Eye (tissue), 1 donor: ENCODE data around the gene FBXO39.
"Not testable (repeated sequence)": the region's sequence is repeated elsewhere in the genome, so short reads cannot be mapped to it uniquely, and the experiment has no call there.

Experiments
- DNase-seq: peaks from one replicate; pipeline ENCODE4 v3.0.0-alpha.2; 2015

The FBXO39 gene

GRCh38 chr17:6775871-6776405, at the start of gene FBXO39:
Gene FBXO39, plus strand, starts transcription at chr17:6776215. Its CDS starts 3,654 bp downstream, at chr17:6779869.
- peak; percentile 17 for DNase-seq

DNA sequence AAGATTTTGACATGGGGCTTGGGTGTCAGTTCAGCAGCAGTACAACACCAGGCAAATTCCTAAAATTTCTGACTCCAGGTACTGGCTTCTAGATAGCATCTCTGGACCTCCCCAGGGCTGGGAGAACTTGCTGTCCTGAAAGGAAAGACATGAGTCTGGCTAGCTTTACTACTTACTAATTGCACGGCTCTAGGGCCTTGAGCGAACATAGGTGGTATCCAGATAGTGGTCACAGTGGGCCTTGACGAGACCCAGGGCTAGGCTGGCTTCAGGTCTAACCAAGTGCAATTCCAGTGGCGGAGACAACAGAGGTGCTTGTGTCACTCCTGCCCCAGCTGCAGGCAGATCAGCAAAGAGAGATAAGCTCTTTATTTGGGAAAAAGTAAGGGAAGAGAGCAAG, 46.5 kb upstream of the FBXO39 start:
- no peak for DNase-seq

- not testable (repeated sequence) for DNase-seq
These were observed 29.4 kb upstream of the FBXO39 start for GRCh38 chr17:6746665-6747064.

GRCh38 chr17:6748617-6749016, 27.4 kb upstream of the FBXO39 start:
- no peak for DNase-seq

DNA sequence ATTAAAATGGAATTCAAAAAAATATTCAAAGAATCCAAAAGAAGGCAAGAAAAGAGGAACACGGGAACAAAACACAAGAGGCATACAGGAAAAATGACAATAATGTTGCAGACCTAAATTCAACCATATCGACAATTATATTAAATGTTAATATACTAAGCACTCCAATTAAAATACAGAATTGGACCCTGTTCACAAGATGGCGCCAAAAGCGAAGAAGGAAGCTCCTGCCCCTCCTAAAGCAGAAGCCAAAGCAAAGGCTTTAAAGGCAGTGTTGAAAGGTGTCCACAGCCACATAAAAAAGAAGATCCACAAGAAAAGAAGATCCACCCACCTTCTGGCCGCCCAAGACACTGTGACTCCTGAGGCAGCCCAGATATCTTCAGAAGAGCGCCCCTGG, 26.5 kb upstream of the FBXO39 start:
- no peak for DNase-seq

GRCh38 chr17:6752068-6752909, 23.7 kb upstream of the FBXO39 start:
- DNase-seq = peak; percentile 47

GRCh38 chr17:6753006-6753445, 23.0 kb upstream of the FBXO39 start:
- DNase-seq = peak; percentile 64

GRCh38 chr17:6753546-6753945, 22.5 kb upstream of the FBXO39 start:
- peak; percentile 52 for DNase-seq

DNA sequence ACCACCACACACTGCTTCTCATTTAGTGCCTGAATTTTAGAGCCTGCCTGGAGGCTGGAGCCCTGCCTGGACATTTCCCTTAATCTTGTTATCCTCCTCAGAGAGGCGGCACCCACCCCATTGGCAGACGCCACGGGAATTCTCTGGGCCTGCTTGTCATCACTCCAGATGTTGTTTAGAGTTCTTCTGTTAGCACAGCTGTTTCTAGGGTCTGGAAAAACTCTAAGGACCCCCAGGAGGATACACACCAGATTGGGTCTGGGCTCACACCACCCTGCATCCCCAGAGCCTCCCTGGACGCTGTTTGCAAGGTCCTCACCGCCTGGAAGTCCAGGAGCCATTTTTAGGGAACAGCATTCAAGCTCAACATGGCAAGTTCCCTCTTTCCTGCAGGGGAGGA, 20.7 kb upstream of the FBXO39 start:
- DNase-seq = peak; percentile 16

- DNase-seq = no peak
These were observed 20.3 kb upstream of the FBXO39 start, which contains the start of gene XAF1 for GRCh38 chr17:6755731-6756184. Gene XAF1, plus strand, starts transcription at chr17:6756046. Its CDS starts 33 bp downstream, at chr17:6756079.

- no peak for DNase-seq
These were observed 19.5 kb upstream of the FBXO39 start for GRCh38 chr17:6756425-6757031.

DNA sequence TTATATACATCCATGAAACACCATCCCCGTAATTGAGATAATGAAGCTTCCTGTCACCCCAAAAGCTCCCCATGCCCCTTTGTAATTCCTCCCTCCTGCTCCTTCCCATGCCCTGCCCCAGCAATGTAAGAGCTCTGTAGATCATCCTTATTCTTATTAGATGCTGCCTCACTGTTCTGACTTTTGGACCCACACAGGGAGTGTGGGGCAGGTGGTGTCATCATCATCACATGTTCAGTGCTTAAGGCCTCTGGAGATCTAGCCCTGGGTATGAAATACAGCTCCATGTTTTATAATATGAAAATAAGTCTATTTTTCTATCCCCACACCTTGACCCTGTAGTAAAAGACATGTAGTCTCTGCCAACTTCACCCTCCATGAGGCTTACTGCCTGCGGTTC, 18.3 kb upstream of the FBXO39 start:
- DNase-seq = no peak

DNA sequence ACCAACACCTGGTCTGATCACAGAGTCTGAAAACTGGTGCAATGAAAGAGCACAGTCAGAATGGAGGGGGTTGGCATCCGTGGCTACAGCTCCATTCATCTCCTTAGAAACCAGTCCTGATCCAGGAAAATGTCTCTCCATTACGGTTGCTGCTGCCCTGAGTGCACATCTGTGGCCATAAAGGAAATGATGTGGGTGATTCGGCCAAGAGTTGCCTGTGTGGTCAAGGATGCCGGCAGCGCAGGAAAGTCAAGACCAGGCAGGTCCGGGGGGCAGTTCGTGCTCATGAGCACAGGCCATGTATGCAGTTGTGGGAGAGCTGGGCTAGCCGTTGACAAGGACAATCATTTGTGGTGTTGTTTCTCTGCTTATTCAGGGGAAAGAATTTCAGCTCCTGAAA, 14.2 kb upstream of the FBXO39 start:
- no peak for DNase-seq

- DNase-seq = no peak
These were observed 7.6 kb upstream of the FBXO39 start for GRCh38 chr17:6768447-6768846.

- no peak for DNase-seq
These were observed 4.0 kb upstream of the FBXO39 start for GRCh38 chr17:6772016-6772415.

DNA sequence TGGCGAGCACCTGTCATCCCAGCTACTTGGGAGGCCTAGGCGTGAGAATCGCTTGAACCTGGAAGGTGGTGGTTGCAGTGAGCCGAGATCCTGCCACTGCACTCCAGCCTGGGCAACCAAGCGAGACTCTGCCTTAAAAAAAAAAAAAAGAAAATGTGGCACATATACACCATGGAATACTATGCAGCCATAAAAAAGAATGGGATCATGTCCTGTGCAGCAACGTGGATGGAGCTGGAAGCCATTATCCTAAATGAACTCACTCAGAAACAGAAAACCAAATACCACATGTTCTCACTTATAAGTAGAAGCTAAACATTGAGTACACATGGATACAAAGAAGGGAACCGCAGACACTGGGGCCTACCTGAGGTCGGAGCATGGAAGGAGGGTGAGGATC, 1.1 kb upstream of the FBXO39 start:
- not testable (repeated sequence) for DNase-seq

DNA sequence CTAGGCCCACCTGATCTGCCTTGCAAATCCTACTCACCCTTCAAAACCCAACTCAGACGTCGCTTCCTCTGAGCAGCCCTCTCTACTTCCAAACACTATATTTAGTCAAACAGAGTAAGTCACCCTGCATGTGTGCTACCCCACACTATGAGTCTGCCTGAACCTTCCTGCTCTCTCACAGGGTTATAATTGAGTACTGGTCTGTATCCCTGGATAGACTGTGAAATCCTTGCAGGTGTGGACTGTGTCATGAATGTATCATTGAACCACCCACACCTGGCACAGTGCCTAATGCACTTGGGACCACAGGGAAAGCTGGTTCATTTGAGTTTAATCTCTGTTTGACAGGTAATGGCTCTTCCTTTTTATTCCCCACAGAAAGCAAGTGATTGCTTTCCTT, 3.4 kb downstream of the FBXO39 start:
- no peak for DNase-seq

DNA sequence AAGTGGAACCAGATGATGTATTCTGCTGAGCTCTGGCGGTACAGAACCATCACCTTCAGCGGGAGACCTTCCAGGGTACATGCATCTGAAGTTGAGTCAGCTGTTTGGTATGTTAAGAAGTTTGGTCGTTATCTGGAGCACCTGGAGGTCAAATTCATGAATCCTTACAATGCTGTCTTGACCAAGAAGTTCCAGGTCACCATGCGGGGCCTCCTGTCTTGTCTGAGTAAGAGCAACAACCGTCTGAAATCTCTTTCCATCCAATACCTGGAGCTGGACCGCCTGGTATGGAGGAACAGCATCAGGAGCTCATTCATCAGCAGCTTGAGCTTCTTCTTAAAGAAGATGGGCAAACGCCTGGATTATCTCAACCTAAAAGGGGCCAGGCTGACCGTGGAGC, 4.0 kb downstream of the FBXO39 start:
- DNase-seq = no peak

DNA sequence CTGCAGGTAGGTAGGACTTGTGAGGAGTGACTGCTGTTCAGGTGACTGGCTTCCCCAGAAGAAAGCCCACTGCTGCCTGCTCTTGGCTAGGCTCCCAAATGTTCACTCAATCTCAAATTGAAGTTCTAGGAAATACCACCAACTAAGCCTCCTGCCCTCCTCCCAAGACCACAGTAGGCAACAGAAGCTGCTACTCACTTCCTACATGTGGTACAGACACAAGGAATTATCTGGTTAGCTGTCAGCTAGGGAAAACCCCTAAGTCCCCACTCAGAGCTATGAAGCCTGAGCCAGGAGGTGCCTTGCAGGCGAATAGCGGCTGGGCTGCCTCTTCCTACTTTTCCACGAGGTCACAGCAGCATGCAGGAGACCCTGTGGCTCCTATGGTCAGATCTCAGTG, 4.9 kb downstream of the FBXO39 start:
- no peak for DNase-seq

GRCh38 chr17:6782244-6782643, 6.2 kb downstream of the FBXO39 start:
- no peak for DNase-seq

- DNase-seq = no peak
These were observed 10.6 kb downstream of the FBXO39 start for GRCh38 chr17:6786618-6787017.

- DNase-seq = no peak
These were observed 11.2 kb downstream of the FBXO39 start for GRCh38 chr17:6787081-6787693.

- DNase-seq = no peak
These were observed 13.1 kb downstream of the FBXO39 start for GRCh38 chr17:6789146-6789545.
